Kidney (tissue), 14 donors: Measurements from ENCODE around the gene SCAF8. TPM values are rescaled to one million over a fixed set of nuclear protein-coding genes. Genes with fewer than 3 reads are reported as not detected.

Experiments
- DNase-seq, 5 donors: peaks; one replicate each; pipeline ENCODE4 v3.0.0-alpha.2; 2013 to 2020
- FAIRE-seq: peaks from 2 replicates; lab custom pipeline; 2012; peaks lifted over from hg19 to GRCh38; lab: Jason Lieb, UNC
- H3K27ac ChIP-seq, 2 donors: one replicate each; pipeline ENCODE4 v1.7.0; 2013; ENCODE audit warnings: low read depth in 2 of 2, low read length in 2 of 2, inconsistent platforms in 1 of 2
- H3K27me3 ChIP-seq: one replicate; pipeline ENCODE4 v1.7.1; 2013; ENCODE audit warnings: low read length, inconsistent platforms; ENCODE audit not compliant: control insufficient read depth, insufficient read depth
- H3K36me3 ChIP-seq, 3 donors: one replicate each; pipeline versions ENCODE4 v1.7.0 to v1.7.1; 2013; ENCODE audit warnings: low read length in 3 of 3, control low read depth in 1 of 3, inconsistent platforms in 1 of 3; ENCODE audit not compliant: insufficient read depth in 3 of 3, control insufficient read depth in 2 of 3
- H3K4me1 ChIP-seq, 3 donors: one replicate each; pipeline versions ENCODE4 v1.7.0 to v1.7.1; 2013; ENCODE audit warnings: low read length in 3 of 3, inconsistent platforms in 1 of 3, low read depth in 1 of 3; ENCODE audit not compliant: control insufficient read depth in 2 of 3, insufficient read depth in 2 of 3
- H3K4me3 ChIP-seq, 3 donors: one replicate each; pipeline versions ENCODE4 v1.7.0 to v1.8.1; 2013; ENCODE audit warnings: low read length in 3 of 3, control low read depth in 1 of 3, inconsistent platforms in 1 of 3
- H3K9ac ChIP-seq, 3 donors: one replicate each; pipeline versions ENCODE4 v1.7.0 to v1.7.1; 2013; ENCODE audit warnings: low read length in 3 of 3, control low read depth in 1 of 3, inconsistent platforms in 1 of 3
- H3K9me3 ChIP-seq, 3 donors: one replicate each; pipeline versions ENCODE4 v1.7.0 to v1.7.1; 2013; ENCODE audit warnings: low read length in 3 of 3, control low read depth in 1 of 3, inconsistent platforms in 1 of 3; ENCODE audit not compliant: control insufficient read depth in 2 of 3, insufficient read depth in 1 of 3
- intact Hi-C: fragments of 100-400 bp; cut with DNase I; formaldehyde crosslinking; loops from one replicate; pipeline ENCODE4 v1.11.1; 2022
- polyA plus RNA-seq: library from polyadenylated mRNA; stranded (reverse); fragments of 350-450 nt; fragmentation: Illumina TruSeq; extraction: RNeasy Lipid Tissue Mini Kit (QIAGEN cat#74804); gene quantifications from one replicate; pipeline ENCODE4 v1.2.3, GENCODE V29; 2014; ENCODE audit warnings: low read depth, low replicate concordance; ENCODE audit not compliant: insufficient read depth
- total RNA-seq: library from RNA; stranded (reverse); fragmentation: NEBNext Ultra II Directional; extraction: Animal tissue kit (Norgen Biotek cat#: 25700); gene quantifications from one replicate; pipeline ENCODE4 v1.2.1, GENCODE V29; 2021
- TF ChIP-seq, protein P1 (sequence below): IDR thresholded peaks from 3 replicates; pipeline ENCODE4 v1.5.1; 2012; ENCODE audit warnings: mild to moderate bottlenecking, moderate library complexity, borderline replicate concordance; ENCODE audit not compliant: insufficient read depth; ENCODE audit errors: extremely low read depth
- donor health status: control.
- donor health status: control.
- donor health status: control.
- donor health status: control.
- donor health status: control.
- donor health status: DM: yes; HTN: yes; CAD: no.
- donor health status: Normal renal cell carcinoma (clear cell type).

SCAF8 gene
- total and polyA plus RNA-seq, 2 donors from 2014 or later = 8.3 to 52.2 TPM

DNA sequence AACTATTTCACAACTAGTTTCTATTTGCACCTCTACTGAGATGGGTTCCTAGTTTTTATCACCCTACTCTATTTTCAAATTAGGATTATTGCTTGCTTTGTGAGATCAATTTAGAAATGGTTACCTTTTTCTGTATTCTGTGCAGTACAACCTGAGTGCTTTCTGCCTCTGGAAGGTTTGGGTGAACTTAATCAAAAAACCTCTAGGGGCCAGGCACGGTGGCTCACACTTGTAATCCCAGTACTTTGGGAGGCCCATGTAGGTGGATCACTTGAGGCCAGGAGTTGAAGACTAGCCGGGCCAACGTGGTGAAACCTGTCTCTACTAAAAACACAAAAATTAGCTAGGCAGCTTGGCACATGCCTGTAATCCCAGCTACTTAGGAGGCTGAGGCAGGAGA, 63.3 kb downstream of the SCAF8 start:
- TF ChIP-seq, protein P1, sequence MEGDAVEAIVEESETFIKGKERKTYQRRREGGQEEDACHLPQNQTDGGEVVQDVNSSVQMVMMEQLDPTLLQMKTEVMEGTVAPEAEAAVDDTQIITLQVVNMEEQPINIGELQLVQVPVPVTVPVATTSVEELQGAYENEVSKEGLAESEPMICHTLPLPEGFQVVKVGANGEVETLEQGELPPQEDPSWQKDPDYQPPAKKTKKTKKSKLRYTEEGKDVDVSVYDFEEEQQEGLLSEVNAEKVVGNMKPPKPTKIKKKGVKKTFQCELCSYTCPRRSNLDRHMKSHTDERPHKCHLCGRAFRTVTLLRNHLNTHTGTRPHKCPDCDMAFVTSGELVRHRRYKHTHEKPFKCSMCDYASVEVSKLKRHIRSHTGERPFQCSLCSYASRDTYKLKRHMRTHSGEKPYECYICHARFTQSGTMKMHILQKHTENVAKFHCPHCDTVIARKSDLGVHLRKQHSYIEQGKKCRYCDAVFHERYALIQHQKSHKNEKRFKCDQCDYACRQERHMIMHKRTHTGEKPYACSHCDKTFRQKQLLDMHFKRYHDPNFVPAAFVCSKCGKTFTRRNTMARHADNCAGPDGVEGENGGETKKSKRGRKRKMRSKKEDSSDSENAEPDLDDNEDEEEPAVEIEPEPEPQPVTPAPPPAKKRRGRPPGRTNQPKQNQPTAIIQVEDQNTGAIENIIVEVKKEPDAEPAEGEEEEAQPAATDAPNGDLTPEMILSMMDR = no peak
- Histone ChIP-seq H3K27me3 (no peaks in the 10 kb centered on the region), H3K9ac (no peak overlapping the region), H3K4me1 (no peaks in the 10 kb centered on the region), H3K36me3 (peaks cover 4 to 12% (median 7%) of the 10 kb centered on the region in 3 donors), H3K27ac (no peak overlapping the region), H3K4me3 (no peak overlapping the region), H3K9me3 (no peaks in the 10 kb centered on the region)
- intact Hi-C loops = no loop called here
- no peak for DNase-seq
- FAIRE-seq = no peak

GRCh38 chr6:154797857-154798256, 64.6 kb downstream of the SCAF8 start:
- DNase-seq = no peak

DNA sequence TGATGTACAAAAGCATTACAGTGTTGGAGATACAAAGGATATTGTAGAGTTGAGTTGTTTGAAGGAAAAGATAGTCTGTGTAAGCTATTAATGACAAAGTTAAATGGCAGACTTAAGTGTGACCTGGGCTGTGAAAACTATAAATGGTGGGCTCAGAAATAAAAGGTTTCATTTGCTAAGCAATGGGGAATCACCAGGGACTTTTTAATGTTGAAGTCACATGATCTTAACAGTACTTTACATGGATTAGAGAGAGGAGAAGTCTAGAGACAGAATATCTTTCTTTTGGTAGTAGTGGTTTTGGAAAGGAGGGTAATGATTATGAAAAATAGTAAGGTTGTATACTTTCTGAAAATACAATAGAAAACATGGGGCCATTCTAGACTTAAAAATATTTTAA, 67.1 kb downstream of the SCAF8 start:
- H3K27me3 ChIP-seq = no peaks in the 10 kb centered on the region
- FAIRE-seq (no peak), DNase-seq (no peak)
- H3K36me3 ChIP-seq = peaks cover 2 to 10% (median 2%) of the 10 kb centered on the region in 3 donors
- TF ChIP-seq, protein P1 = no peak
- H3K27ac ChIP-seq = no peak overlapping the region
- H3K9me3 ChIP-seq = no peaks in the 10 kb centered on the region
- intact Hi-C loops = loop anchor here (10.0 kb wide), 1 partner anchor 126 kb away; no protein-coding TSS in a partner anchor
- H3K9ac ChIP-seq = no peak overlapping the region
- no peaks in the 10 kb centered on the region for H3K4me1 ChIP-seq
- no peak overlapping the region for H3K4me3 ChIP-seq

More at GRCh38 chr6:154797857-154798256, 64.6 kb downstream of the SCAF8 start:
- TF ChIP-seq, protein P1 = no peak
- no peak overlapping the region for H3K9ac ChIP-seq
- no peak overlapping the region for H3K27ac ChIP-seq
- H3K27me3 ChIP-seq = no peaks in the 10 kb centered on the region
- H3K4me3 ChIP-seq = no peak overlapping the region
- H3K9me3 ChIP-seq = no peaks in the 10 kb centered on the region
- intact Hi-C loops = no loop called here
- H3K4me1 ChIP-seq = no peaks in the 10 kb centered on the region
- H3K36me3 ChIP-seq = peaks cover 4 to 12% (median 7%) of the 10 kb centered on the region in 3 donors
- no peak for FAIRE-seq
